GM12874 (cell line): ENCODE data around the gene MPRIP.

Experiments used
- TF ChIP-seq, protein P1 (sequence below): IDR thresholded peaks from 2 replicates; pipeline ENCODE4 v1.5.1; 2011; ENCODE audit warnings: low read depth, mild to moderate bottlenecking, control low read depth, low read length, moderate library complexity; ENCODE audit not compliant: insufficient read depth

The MPRIP gene

DNA sequence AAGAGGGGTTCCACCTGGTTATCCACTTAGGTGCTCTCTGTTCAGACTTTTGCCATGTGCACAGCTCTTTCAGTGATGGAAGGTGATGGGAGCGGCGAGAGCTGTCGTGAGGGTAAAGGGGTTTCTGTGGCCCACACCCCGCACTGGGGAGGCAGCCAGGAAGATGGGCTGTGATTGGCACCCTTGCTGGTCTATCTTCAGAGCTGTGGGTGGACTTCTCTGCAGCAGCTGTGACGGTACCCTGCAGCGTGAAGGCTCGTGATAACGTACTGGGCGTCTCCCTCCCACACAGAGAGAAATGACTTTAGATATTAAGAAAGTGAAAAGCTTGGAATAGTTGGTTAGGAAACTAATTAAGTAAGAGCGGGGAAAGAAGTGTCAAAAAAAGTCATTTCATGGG, 45.8 kb downstream of the MPRIP start:
- TF ChIP-seq, protein P1, sequence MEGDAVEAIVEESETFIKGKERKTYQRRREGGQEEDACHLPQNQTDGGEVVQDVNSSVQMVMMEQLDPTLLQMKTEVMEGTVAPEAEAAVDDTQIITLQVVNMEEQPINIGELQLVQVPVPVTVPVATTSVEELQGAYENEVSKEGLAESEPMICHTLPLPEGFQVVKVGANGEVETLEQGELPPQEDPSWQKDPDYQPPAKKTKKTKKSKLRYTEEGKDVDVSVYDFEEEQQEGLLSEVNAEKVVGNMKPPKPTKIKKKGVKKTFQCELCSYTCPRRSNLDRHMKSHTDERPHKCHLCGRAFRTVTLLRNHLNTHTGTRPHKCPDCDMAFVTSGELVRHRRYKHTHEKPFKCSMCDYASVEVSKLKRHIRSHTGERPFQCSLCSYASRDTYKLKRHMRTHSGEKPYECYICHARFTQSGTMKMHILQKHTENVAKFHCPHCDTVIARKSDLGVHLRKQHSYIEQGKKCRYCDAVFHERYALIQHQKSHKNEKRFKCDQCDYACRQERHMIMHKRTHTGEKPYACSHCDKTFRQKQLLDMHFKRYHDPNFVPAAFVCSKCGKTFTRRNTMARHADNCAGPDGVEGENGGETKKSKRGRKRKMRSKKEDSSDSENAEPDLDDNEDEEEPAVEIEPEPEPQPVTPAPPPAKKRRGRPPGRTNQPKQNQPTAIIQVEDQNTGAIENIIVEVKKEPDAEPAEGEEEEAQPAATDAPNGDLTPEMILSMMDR = no peak

GRCh38 chr17:17088541-17089525, 46.6 kb downstream of the MPRIP start:
- TF ChIP-seq, protein P1 = no peak

DNA sequence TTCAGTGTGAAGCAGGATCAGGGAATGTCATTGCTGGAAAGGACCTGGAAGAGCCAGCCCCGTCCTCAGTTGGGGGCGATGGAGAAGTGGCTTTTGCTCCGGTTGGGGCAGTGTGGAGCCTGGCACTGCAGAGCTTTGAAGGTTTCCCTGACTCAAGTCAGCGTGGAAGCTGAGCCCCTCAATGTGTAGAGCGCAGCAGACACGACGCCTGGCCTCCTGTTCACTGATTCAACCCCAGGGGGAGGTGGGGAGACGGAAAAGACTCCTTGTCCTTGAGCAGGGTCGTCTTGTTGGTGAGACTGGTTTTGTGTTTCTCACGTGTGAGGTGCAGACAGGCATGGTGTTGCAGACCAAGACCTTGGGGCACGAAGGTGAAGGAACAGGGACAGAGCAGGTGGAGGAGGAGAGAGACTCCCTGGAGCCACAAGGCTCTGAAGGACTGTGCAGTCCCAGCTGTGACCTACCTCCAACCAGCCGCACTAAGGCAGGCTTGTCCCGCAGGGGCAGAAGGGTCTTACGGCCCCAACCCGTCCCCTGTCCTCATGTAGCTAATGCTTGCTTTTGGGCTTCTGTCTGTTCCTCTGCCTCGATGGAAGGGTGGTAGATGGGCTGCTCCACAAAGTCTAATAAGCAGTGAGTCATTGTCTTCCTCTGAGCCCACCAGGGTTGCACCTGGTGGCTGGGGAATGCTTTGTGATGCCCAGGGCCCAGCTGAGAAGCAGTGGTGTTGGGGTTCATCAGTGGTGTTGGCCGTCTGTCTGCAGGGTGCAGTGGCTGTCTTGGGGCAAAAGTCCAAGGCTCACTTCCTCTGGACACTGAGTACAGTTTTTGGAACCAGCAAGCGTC, 47.8 kb downstream of the MPRIP start:
- TF ChIP-seq, protein P1 = no peak

- TF ChIP-seq, protein P1 = no peak
These were observed 48.4 kb downstream of the MPRIP start for GRCh38 chr17:17090642-17091103.

DNA sequence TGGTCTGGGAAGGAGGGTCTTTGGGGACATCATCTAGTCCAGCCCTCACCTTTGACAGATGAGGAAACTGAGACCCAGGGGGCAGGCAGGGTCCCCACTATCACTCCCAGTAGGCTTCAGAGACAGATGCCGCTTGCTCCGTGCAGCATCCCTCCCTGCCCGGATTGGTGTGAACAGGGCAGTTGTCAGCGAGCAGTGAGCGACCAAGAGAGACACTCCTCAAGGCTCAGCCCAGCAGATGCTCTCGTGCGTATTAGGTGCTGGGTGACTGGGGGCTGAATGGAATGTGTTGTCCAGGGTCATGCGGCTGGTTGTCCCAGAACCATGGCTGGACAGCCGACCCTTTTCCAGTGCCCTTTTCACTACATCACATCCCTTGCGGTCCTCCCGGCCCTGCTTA, 49.0 kb downstream of the MPRIP start:
- TF ChIP-seq, protein P1 = no peak

DNA sequence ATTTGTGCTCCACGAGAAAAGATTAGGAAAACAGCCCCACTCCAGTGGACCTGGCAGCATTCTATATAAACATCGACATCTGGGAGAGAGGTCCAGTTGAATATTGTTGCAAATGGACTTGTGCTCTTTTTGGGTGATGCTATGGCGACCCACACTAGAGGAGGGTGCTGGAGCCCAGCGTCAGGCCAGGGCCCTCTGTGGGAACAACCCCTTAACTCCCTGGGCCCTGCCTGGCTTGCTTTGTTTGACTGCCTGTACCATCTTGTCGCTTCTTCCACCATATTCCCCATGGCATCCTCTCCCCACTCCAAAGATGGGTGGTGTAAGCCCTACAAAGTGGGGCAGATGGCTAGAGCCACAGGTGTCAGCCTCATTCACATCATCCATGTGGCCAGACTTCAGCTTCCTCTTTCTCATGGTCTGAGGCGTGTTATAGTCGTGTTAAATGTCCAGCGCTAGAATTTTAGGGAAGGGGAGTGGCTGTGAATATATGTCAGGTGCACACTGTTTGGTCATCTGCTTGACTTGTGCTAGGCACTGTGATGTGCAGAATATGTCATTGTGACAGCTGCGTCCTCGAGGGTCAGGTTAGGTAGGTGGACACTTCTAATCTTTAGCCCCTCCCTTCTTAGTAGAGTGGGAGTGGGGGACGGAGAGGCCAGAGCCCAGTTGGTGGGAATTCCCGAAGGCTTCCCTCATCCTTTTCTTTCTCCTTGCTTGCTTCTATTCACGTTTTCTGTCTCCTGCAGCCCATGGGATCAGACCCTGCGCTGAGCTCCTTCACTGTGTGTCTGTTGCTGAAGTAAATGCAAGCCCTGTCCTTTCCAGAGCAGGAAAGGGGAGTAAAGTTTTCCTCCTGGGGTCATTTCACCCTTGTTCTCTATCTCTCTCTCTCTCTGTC, 49.8 kb downstream of the MPRIP start:
- TF ChIP-seq, protein P1 = no peak
